Dermis microvascular lymphatic vessel endothelial cell (primary cell): Measurements from ENCODE around the gene SPATA31E1. TPM values are rescaled to one million over a fixed set of nuclear protein-coding genes. Genes with fewer than 3 reads are reported as not detected.
"Not testable (repeated sequence)": the region's sequence is repeated elsewhere in the genome, so short reads cannot be mapped to it uniquely, and the experiment has no call there.

Experiments
- DNase-seq, 2 donors: peaks; one replicate each; pipeline versions ENCODE4 v3.0.0 to v3.0.0-alpha.2; 2010; ENCODE audit warnings: low read depth in 2 of 2
- total RNA-seq: library from RNA; depleted of rRNA; stranded (reverse); fragments of >200 nt; gene quantifications from 2 replicates; pipeline ENCODE4 v1.2.1, GENCODE V29; 2014

SPATA31E1 gene
- total RNA-seq = not detected in 2 replicates

GRCh38 chr9:87882627-87883026, at the start of gene SPATA31E1:
Gene SPATA31E1 (plus strand): TSS chr9:87882877. CDS start chr9:87882892, 15 bp downstream.
- no peak for DNase-seq

- no peak for DNase-seq
Measured at GRCh38 chr9:87834357-87834756, 48.3 kb upstream of the SPATA31E1 start.

GRCh38 chr9:87836536-87836935, 46.1 kb upstream of the SPATA31E1 start:
- no peak for DNase-seq

- no peak for DNase-seq
Measured at GRCh38 chr9:87836951-87837705, 45.5 kb upstream of the SPATA31E1 start.

GRCh38 chr9:87840134-87840533, 42.5 kb upstream of the SPATA31E1 start:
- DNase-seq = no peak

- DNase-seq = no peak
Measured at GRCh38 chr9:87842878-87843585, 39.6 kb upstream of the SPATA31E1 start.

- no peak for DNase-seq
Measured at GRCh38 chr9:87844506-87844905, 38.2 kb upstream of the SPATA31E1 start.

GRCh38 chr9:87847817-87848216, 34.9 kb upstream of the SPATA31E1 start:
- not testable (repeated sequence) for DNase-seq

GRCh38 chr9:87849144-87849758, 33.4 kb upstream of the SPATA31E1 start:
- no peak for DNase-seq

- no peak for DNase-seq
Measured at GRCh38 chr9:87850391-87850790, 32.3 kb upstream of the SPATA31E1 start.

GRCh38 chr9:87851186-87851585, 31.5 kb upstream of the SPATA31E1 start:
- DNase-seq = not testable (repeated sequence)

- no peak for DNase-seq
Measured at GRCh38 chr9:87853302-87853701, 29.4 kb upstream of the SPATA31E1 start.

- DNase-seq = no peak
Measured at GRCh38 chr9:87853876-87854579, 28.6 kb upstream of the SPATA31E1 start.

- DNase-seq = no peak
Measured at GRCh38 chr9:87854580-87854955, 28.1 kb upstream of the SPATA31E1 start.

GRCh38 chr9:87855061-87855460, 27.6 kb upstream of the SPATA31E1 start:
- DNase-seq = no peak

GRCh38 chr9:87857141-87857947, 25.3 kb upstream of the SPATA31E1 start:
- no peak for DNase-seq

GRCh38 chr9:87857948-87858335, 24.7 kb upstream of the SPATA31E1 start:
- DNase-seq = no peak

- no peak for DNase-seq
Measured at GRCh38 chr9:87859137-87859536, 23.5 kb upstream of the SPATA31E1 start.

- DNase-seq = no peak
Measured at GRCh38 chr9:87859786-87860185, 22.9 kb upstream of the SPATA31E1 start.

GRCh38 chr9:87861332-87861731, 21.3 kb upstream of the SPATA31E1 start:
- DNase-seq = no peak
